NCI-H2107 treated with DMSO at 0.1 percent for 48 hours (cell line): ENCODE data around the gene GYPB.
"Not testable (repeated sequence)": the region's sequence is repeated elsewhere in the genome, so short reads cannot be mapped to it uniquely, and the experiment has no call there.

Experiments
- DNase-seq: peaks from one replicate; lab custom pipeline; 2025; ENCODE audit not compliant: unreplicated experiment; lab: John Stamatoyannopoulos, UW

The GYPB gene

DNA sequence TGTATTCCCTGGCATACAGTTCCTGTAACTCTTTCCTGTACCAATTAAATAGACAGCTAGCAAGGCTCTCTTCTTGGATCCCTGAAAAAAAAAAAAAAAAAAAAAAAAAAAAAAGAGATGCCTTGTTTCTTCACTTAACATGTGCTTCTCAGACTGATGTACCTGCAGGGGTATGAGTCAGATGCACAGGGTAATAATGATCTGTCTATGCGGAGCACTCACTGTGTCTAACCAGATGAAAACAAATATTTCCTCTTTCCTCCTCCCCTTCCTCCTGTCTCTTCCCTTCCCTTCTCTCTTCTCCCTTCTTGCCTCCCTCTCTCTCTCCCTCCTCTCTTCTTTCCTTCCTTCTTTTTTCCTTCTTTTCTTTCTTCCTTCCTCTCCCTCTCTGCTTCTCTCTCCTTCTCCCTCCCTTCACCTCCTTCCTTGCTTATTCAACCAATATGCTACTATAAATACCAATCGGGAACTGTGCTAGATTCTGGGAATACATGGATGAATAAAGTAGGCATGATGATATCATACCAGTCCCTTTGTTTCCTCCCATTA is 3.0 kb downstream of the GYPB start:
- DNase-seq: not testable (repeated sequence)

DNA sequence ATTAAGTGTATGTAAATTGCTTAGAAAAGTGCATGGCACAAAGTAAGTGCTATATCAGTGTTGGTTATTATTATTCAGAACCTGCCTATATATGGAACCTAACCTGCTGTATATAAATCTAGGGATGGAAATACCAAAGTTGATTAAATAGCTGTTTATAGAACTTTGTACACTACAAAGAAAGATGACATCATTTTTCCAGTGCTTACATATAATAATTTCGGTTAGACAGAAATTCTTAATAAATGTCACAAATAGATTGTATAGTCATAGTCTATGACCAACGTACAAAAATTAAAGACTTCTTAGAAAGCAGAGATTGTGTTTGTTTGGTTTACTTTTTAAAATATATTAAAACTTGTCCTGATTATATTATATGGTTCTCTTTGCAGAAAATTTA is 4.4 kb downstream of the GYPB start:
- DNase-seq: no peak

DNA sequence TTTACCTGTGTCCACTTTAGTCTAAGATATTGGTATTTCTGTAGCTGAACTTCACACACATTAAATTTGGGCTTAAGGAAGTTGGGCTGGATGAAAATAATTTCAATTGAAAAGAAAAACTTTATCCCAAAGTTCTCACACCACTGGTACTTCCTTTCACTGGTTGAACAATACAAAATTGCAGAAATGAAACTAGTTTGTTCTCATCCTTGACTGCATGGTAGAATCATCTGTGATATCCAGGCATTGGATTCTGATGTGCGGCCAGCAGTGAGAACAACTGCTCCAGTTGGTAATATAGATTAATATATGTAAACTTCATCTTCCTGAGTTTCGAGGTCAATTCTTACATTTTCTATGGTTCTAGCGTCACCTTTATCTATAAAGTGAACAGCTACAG is 10.6 kb downstream of the GYPB start:
- DNase-seq: not testable (repeated sequence)

DNA sequence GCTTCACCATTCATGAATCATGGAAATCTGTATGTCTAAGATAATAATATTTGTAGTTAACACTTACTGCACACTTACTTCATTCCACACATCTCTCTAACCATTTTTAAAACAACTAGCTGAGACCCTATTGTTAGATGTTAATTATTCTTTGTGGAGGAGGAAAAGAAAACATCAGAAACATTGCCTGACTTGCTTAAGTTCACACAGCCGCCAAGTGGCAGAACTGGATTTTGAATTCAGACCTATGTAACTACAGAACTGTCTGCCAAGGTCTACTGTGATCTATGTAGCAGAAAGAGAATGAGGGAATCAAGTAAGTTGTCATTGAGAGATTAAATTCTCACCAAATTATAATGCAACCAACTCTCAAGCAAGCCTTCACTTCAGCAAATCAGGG is 11.2 kb downstream of the GYPB start:
- not testable (repeated sequence) for DNase-seq

DNA sequence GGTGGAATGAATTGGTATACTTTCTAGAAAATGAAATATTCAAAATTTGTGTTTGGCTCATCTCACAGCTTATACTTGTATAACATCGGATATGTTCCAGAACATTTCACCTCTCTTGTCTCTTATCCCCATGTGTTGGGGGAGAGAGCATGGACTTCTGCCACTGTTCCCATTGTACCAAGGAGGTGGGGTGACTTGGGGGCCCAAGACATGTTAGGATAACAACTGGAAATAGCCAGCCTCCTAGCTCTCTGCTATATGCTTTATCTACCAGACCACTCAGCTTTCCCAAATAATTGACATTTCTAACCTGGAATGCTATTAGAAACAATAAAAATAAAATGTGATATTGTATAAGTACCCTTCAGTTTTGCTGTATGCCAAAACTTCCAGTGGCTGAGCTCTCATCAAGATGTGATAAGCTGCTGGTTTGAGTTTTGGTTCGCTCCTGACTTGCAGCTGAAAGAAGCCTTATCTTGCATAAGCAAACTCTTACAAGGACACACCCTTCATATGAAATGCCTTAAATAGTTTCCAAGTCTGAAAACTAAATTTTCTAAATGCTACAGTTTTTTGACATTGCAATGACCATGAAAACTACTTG is 12.9 kb downstream of the GYPB start:
- DNase-seq: not testable (repeated sequence)

DNA sequence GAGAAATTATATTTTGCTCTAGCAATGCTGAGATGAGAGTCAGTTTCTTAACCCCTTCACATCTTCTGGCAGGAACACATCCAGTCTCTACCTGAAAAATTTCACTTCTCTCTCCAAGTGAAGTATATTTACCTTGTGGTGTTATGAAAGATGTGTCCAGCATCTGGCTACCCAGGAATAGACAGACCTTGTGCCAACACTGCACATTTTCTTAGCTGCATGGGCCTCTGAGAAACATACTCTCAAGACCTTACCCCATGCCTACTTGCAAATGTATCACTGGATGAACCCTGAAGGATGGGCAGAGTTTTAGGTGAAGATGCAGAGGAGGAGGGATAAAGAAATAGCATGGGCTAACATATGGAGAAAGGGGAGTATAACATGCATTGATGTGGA is 13.6 kb downstream of the GYPB start:
- DNase-seq: not testable (repeated sequence)

DNA sequence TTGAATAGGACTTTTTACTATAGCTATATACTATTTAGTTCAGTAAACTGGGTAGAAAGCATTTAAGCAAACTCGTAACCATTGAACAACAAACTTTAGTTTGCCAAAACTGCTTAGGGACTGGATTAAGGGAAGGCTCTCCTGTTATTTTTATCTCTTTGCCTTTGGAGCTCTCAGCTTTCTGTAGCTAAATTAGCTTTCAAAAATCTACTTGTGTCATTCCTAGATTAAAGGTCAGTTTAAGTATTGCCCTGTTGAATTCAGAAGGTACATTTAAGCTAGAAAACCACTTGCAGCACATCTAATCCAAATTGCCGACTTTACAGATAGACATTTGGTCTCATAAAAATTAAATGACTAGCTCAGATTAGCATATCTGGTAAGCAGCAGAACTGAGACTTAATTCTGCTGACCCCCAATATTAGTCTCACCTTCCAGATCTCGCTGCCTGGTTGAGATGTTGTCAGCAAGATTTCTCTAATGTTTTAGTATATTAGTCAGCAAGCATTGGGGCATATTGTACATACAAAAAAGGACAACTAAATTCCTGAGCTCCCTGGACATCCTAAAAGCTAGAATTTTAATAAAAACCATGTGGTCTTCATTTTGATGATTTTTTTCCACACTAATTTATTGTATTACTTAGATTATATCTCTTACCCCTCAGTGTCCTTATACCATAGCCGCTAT is 14.2 kb downstream of the GYPB start:
- DNase-seq: not testable (repeated sequence)

DNA sequence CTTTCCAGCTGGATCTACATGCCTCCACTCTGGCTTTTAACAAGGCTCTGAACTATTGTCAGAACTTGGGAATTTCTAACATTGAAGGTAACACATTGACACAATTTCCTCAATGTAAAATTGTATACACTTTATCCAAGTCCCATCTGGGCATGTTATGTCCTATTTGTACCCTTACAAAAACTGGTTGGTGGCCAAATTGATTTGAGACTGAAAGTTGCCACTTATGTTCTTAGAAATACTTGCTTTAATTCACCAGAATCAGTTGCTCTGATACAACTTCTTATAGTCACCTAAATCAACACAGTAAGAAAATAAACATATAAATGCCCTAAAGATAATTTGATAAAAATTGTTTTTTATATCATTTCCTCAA is 15.3 kb downstream of the GYPB start:
- DNase-seq: not testable (repeated sequence)

DNA sequence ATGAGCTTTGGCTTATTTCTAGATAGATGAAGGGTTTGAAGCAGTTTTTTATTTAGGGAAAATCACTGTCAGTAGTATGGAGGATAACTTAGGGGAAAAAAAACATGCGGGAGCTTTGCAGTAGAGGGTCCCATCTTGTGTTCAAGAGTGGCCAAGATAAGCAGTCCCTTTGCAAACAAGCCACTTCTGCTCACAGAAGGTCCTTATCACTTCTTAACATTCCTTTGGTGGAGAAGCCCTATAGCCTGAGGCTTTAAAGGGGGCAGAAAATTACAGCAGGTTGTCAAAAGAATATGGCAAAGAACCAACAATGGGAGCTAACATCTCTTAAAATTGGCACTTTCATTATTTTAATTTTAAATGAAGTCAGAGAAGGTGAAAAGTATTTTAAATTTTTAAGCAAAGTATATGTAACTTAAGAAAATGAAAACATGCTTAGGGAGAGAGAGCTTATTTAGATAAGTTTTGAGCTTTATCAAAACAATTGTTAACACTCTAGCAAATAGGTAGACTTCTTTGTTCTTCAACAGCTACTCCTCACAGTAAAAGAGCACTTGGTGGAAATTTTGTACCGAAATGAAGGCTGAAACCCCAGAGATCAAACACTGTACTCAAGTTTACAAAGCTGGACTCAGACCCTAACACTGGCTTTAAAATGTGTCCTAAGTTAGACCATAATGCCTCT is 15.8 kb downstream of the GYPB start:
- not testable (repeated sequence) for DNase-seq

DNA sequence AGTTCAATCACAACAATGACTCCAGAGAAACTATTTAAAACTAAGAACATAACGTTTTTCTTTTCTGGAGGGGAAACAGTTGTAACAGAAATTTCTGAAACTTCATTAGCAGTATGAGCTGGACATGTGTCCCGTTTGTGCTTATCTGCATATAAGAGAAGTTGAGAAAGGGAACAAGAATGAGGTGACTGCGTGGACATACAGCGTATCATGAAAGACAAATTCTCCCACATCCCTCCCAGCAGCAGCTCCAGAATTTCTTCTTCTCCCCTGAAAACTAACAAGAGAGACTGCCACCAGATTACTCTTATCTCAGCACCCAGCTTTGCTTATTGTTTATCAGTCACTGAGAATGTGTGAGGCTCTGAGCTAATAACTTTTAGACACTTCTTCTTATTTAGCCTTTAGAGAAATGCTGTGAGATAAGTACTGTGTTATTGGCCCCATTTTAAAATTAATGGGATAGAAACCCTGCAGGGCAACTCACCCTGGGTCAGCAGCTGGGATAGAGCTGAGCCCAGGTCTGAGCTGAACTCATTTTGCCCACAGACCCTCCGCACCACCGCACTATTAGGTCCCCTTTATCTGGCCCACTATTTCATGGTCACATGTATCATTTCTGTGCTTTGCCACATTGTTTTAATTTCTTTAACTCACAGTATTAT is 18.7 kb downstream of the GYPB start:
- not testable (repeated sequence) for DNase-seq

DNA sequence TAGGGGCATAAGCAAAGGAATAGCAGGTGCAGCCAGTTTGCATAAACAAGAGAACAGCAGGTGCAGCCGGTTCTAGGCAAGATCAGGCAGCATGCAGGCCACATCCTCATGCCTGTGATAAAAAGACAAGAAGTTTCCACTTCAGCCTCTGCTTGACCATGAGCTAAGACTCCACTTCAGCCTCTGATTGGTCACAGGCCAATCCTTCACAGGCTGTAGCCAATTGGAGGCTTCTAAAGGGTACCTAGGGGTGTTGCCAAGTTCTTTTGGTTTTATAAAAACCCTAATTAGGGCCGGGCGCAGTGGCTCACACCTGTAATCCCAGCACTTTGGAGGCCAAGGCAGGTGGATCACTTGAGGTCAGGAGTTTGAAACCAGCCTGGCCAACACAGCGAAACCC is 23.0 kb downstream of the GYPB start:
- DNase-seq: not testable (repeated sequence)

DNA sequence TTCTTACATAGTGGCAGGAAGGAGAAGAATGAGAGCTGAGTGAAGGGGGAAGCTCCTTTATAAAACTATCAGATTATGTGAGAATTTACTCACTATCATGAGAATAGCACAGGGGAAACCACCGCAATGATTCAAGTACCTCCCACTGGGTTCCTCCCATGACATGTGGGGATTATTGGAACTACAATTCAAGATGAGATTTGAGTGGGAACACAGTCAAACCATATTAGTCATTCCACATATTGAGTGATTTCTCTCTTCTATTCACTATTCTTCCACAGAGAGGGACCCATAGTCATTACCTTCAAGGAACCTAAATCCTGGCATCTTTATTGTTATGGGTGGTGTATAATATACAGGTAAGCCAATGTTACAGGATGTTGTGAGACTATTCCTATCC is 27.4 kb downstream of the GYPB start:
- not testable (repeated sequence) for DNase-seq

DNA sequence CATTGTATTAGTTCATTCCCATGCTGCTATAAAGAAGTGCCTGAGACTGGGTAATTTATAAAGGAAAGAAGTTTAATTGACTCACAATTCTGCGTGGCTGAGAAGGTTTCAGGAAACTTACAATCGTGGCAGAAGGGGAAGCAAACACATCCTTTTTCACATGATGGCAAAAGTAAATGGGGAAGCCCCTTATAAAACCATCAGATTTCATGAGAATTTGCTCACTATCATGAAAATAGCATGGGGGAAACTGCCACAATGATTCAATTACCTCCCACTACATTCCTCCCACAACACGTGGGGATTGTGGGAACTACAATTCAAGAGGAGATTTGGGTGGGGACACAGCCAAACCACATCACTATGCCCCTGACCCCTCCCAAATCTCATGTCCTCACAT is 28.5 kb downstream of the GYPB start:
- not testable (repeated sequence) for DNase-seq

DNA sequence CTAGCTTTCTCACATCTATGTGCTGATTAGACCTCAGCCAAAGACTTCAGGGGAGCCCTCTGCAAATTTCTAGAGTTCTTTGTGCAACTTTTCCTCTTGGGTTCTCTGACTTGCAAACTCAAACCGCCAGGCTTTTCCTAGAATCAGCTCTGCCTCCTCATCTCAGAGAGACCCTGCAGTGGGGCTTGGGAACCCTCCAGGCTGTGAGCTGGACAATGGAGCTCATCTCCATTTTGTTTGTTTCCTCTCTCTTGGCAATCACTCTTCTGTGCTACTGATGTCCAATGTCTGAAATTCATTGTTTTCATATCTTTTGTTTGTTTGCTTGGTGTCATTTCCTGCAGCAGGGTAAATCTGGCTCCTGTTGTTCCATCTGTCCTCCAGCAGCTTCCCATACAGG is 33.0 kb downstream of the GYPB start:
- DNase-seq: no peak

DNA sequence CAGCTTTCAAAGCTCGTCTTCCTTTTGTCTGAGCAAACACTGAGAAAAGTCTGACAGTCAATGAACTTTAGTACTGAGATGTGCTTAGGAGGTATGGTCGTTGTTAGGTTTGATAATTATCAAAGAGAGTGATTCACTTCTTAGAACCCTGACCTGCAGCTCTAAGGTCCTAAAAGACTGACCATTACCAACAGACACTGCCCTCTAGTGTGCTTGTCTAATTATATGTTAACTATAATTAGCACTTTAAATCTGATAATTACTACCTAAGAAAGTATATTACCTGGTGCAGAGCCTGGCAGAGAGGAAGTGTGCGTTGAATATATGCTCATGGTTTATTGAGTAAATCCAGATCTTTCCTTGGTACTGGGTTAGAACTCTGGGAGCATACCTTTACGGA is 38.4 kb downstream of the GYPB start:
- DNase-seq: not testable (repeated sequence)

DNA sequence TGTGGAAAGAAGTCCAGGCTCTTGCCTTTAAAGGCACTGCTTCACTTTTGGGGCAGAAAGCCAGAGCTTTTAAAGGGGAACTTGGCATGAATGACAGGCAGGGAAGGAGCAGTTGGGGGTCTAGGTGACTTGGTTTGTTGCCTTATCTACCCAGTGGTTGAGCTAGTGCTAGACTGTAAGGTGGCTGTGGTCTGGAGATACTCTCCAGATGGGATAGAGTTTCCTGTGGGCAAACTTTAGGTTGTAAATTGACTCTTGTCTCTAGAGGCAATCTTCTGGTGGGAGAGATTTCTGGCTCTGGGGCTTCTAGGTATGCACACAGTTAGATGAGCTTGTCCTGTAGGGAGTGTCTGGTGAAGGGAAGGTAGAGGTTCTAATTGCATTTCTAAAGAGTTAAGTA is 43.7 kb downstream of the GYPB start:
- not testable (repeated sequence) for DNase-seq

DNA sequence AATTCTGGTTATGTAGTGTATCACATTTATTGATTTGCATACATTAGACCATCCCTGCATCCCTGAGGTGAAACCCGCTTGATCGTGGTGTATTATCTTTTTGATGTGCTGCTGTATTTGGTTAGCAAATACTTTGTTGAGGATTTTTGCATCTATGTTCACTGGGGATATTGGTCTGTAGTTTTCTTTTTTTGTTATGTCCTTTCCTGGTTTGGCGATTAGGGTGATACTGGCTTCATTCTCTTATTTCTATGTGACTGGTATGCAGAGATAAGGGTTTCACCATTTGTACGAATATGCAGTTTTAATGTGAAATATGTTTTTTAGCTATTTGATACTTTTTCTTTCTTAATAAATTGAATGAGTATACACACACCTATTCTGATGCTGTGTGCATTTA is 45.2 kb downstream of the GYPB start:
- not testable (repeated sequence) for DNase-seq

DNA sequence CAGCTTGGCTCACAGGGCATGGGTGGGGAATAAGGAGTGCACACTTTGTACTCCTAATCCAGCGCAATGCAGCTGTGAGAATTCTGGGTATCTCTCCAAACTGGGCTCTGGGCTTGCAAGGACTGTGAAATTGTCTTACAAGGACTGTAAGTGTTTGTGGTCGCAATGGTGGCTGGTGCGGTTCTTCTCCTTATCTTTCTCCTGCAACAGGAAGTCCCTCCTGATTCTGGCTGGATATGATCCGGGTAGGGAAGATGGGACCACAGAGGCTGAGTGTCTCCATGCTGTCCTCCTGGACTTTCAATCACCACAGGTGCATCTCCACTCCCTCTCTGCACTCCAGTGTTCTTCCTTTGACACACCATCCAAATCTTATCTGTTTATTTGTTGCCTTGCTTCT is 58.1 kb downstream of the GYPB start:
- DNase-seq: no peak

DNA sequence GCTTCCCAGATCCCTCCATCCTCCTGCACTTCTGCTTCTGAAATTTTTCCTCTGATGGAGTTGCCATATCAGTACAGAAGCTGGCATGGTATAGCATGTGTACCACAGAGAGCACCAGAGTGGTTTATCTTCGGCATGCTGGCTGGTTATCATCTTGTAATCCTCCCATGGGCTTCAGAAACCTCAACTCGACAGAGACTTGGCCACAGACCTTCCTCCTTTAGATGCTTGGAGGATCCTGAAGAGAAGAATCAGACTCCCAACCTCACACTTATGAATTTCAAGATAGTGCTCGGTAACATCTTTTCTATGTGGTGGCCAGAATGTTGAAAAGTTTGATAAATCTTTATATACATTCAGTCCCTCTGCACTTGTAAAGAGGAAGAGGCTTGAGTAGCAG is 63.9 kb downstream of the GYPB start:
- not testable (repeated sequence) for DNase-seq

DNA sequence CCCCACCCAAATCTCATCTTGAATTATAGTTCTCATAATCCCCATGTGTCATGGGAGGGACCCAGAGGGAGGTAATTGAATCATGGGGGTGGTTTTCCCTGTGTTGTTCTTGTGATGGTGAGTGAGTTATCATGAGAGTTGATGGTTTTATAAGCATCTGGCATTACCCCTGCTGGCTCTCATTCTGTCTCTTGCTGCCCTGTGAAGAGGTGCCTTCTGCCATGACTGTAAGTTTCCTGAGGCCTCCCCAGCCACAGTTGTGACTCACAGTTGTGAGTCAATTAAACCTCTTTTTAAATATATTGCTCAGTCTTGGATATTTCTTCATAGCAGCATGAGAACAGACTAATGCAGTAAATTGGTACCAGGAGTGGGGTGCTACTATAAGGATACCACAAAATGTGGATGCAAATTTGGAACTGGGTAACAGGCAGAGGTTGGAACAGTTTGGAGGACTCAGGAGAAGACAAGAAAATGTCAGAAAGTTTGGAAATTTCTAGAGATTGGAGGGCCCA is 67.7 kb downstream of the GYPB start:
- DNase-seq: not testable (repeated sequence)

DNA sequence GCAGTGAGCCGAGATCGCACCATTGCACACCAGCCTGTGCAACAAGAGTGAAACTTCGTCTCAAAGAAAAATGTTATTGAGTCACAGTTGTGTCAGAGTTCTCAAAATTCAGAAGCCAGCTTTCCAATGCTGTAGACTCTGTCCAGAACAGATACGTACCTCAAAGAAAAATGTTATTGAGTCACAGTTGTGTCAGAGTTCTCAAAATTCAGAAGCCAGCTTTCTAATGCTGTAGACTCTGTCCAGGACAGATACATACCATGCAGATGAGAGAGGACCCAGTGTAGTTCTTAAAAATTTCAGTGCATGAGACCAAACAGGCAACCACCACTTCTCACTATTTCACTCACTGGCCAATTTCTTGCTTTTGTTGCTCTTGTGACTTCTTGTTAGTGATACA is 68.2 kb downstream of the GYPB start:
- DNase-seq: not testable (repeated sequence)
